H1 (cell line): ENCODE results near the gene POMT2. TPM values are rescaled to one million over a fixed set of nuclear protein-coding genes. Genes with fewer than 3 reads are reported as not detected.

Source experiments
- CTCF ChIP-seq, 3 experiments: IDR thresholded peaks; 1 replicate in 2 of 3; 2 replicates in 1 of 3; pipeline versions ENCODE4 v1.5.1 to v1.6.1; 2011; ENCODE audit warnings: low read length in 3 of 3, mild to moderate bottlenecking in 3 of 3, inconsistent platforms in 2 of 3, low read depth in 1 of 3, moderate library complexity in 1 of 3; ENCODE audit not compliant: insufficient read depth in 1 of 3; ENCODE audit errors: control extremely low read depth in 1 of 3
- polyA plus RNA-seq, 7 experiments: library from polyadenylated mRNA; depleted of rRNA in 3 of 7; stranded (reverse) in 5 of 7; unstranded in 2 of 7; fragments of >200 nt in 5 of 7; fragments of 200-250 nt in 2 of 7; gene quantifications; 1 replicate in 5 of 7; 2 replicates in 1 of 7; 4 replicates in 1 of 7; pipeline versions ENCODE4 v1.2.1 to v1.2.3, GENCODE V29; 2011 to 2013; ENCODE audit warnings: missing spikeins in 2 of 7, mixed read lengths in 2 of 7
- total RNA-seq: library from RNA; stranded (reverse); fragmentation: NEBNext Ultra II Directional; extraction: Animal tissue kit (Norgen Biotek cat#: 25700); gene quantifications from 2 replicates; pipeline ENCODE4 v1.2.1, GENCODE V29; 2021

The POMT2 gene
- total and polyA plus RNA-seq, 2 of the 8 experiments (the other 6 are each of a cell fraction or from before 2014, with no cell fraction given), result 20.8 to 44.9 TPM

DNA sequence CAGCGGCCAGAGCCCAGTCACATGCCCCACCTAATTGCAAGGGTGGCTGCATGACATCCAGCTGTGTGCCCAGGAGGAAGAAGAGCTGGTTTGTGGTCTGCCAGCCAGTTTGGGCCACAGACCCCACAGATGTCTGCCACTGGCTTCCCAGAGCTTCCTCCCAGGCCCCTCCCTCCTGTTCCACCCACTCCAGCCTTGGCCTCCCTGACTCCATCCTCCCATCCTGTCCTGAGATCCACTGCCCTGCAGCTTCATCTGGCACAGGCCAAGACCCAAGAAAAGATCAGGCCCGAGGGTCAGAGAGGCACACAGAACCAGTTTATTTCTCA lies 55.5 kb downstream of the POMT2 start (continued):
- no peak for TF ChIP-seq CTCF (IDR thresholded peaks at IDR 0.05; ENCODE audit: control extremely low read depth in 1 of 3, insufficient read depth in 1 of 3, low read depth in 1 of 3, low read length in 3 of 3)
